HTR-8/SVneo (cell line): ENCODE results near the gene LIMS1.

ENCODE experiments used
- DNase-seq: peaks from one replicate; pipeline ENCODE4 v3.0.0; 2011; ENCODE audit warnings: low spot score, mixed read lengths; ENCODE audit not compliant: insufficient read length
- FAIRE-seq: peaks from 2 replicates; lab custom pipeline; 2011; peaks lifted over from hg19 to GRCh38; lab: Jason Lieb, UNC

Gene LIMS1

GRCh38 chr2:108612153-108612513 lies 77.9 kb downstream of the LIMS1 start:
- FAIRE-seq (no peak), DNase-seq (no peak)

DNA sequence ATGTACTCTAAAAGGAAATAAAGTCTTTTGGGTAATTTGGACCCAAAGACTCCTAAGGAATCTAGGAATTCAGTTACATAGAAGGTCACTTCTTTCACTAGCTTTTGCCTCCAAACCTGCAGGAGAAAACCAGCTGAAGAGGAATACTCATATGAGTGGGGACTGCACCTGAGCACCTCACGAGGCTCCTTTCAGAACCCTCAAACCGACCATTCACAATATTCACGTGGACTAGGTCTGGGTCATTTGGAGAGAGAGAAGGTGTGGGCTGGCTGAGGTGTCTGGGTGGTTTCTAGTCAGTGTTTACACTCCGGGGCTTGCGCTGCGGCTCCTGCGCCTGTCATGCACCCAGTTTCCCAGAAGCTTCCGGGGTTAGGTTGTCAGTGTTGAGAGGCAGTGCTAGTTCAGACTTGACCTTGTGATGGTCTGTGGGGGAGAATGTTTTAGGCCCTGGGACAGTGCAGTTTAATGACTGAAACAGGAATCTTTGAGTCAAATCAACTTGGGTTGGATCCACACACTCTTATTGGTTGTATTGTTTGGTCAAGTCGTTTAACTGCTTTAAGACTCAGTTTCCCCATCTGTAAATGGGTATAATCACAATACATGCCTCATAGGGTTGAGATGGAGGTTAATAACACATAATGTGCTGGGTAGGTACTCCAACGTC lies 78.4 kb downstream of the LIMS1 start:
- no peak for DNase-seq
- FAIRE-seq: no peak

- FAIRE-seq (no peak), DNase-seq (no peak)
Observed at GRCh38 chr2:108613261-108614042, 79.2 kb downstream of the LIMS1 start.

DNA sequence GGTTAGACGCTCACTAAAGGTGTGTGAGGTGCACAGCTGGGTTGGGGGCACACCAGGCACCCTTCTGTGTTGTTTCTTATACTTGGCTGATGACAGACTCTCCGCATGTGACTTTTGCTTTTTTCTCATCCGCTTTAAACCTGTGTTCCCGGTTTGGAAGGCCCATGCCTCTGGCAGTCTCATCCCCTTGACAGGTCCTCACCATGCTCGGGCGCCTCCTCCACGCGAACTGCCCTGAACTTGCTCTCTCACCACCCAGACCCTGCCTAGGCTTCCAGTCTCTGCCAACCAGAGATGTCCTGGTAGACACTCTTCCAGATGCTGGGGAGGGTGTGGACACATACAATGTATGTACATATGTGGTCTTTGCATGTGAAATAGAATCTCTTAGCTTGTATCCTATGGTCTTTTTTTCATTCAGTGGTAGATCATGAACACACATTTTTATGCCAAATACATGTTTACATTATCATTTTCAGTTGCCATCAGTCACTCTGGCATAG lies 79.8 kb downstream of the LIMS1 start:
- DNase-seq (no peak), FAIRE-seq (no peak)

- FAIRE-seq: no peak
Observed at GRCh38 chr2:108614659-108615058, 80.4 kb downstream of the LIMS1 start.

GRCh38 chr2:108615480-108616090 lies 81.3 kb downstream of the LIMS1 start:
- FAIRE-seq (no peak), DNase-seq (no peak)

More at GRCh38 chr2:108614659-108615058, 80.4 kb downstream of the LIMS1 start:
- no peak for DNase-seq

- DNase-seq: no peak
- no peak for FAIRE-seq
Observed at GRCh38 chr2:108616318-108616717, 82.0 kb downstream of the LIMS1 start.

DNA sequence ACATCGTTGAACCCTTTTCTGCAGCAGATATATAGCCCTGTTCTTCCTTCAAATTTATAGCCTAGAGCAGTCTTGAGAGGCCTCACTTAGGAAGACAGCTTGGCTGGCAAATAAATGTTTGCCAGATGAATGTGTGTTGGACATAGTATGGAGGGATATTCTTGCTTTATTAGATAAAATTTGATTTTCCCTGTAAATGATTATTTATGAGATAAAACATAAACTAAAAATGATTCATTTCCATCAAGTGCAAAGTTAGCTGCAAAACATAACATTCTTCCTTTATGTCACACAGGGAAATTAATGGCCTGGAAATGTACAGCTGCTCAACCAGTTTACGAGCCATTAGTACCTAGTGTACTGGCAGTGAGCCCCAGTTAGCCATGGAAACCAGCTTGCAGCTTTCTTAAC lies 82.5 kb downstream of the LIMS1 start:
- DNase-seq (no peak), FAIRE-seq (no peak)

GRCh38 chr2:108617617-108618016 lies 83.3 kb downstream of the LIMS1 start:
- DNase-seq (no peak), FAIRE-seq (no peak)

GRCh38 chr2:108619925-108620620 lies 85.8 kb downstream of the LIMS1 start:
- FAIRE-seq (no peak), DNase-seq (no peak)

DNA sequence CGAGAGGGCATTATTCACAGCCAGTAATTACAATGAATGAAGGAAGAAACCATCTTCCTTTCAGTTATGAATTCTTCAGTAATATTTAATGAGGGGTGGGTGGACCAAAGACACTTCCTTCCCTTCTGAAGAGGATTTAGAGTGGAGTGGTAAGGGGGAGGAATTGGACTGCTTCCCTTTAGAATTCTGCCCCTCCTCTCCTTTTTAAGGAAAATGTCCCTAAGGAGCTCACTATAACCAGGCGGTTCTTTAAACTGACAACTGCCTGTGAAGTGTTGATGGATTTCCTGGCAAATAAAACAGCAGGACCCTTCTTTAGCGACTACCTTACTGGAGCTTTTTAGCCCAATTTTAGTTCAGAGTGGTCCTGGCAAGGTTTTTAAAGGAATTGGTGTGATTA lies 86.4 kb downstream of the LIMS1 start:
- no peak for FAIRE-seq
- no peak for DNase-seq

DNA sequence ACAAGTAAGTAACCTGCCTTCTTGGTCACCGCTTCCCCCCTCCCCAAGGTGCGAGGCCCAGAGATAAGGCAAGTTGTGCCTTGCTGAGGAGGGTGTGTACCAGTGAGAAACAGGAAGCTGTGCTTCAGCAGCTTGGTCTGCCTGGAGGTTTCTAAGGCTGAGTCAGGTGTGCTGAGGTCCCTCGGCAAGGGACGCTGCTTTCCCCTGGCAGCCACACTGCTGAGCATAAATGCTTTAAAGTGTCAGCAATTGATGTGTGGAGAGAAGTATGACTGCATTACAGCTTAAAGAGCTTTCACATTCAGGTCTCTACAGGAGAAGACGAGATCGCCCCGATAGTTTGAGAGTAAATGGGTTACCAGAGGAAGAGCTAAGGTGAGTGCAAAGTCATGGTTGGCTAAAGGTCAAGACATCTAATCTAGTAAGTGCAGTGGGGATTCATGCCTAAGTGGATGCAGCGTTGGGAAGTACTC lies 86.9 kb downstream of the LIMS1 start:
- FAIRE-seq: no peak
- DNase-seq: no peak

GRCh38 chr2:108621687-108622681 lies 87.7 kb downstream of the LIMS1 start:
- FAIRE-seq (no peak), DNase-seq (no peak)

DNA sequence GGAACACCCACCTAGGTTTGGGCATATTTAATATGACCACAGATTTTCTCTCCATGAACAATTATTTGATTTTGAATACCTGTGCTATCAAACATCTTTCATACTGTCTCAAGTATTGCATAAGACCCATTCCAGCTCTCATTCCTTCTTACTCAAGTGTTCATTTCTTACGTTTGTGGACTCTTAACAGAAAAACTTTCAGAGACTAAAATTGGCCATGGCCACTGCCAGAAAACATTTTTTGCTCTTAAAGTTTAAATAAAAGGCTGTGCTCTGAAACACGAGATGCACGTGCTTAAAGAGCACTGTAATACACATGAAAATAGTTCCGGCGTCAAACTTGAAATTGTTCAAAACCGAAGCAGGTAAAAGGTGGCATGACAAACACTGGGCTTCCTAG lies 89.3 kb downstream of the LIMS1 start:
- FAIRE-seq (no peak), DNase-seq (no peak)

- DNase-seq (no peak), FAIRE-seq (no peak)
Observed at GRCh38 chr2:108625186-108625827, 91.0 kb downstream of the LIMS1 start.

- no peak for DNase-seq
- FAIRE-seq: no peak
Observed at GRCh38 chr2:108625828-108626195, 91.5 kb downstream of the LIMS1 start.

GRCh38 chr2:108626995-108627394 lies 92.7 kb downstream of the LIMS1 start:
- DNase-seq: no peak
- FAIRE-seq: no peak

DNA sequence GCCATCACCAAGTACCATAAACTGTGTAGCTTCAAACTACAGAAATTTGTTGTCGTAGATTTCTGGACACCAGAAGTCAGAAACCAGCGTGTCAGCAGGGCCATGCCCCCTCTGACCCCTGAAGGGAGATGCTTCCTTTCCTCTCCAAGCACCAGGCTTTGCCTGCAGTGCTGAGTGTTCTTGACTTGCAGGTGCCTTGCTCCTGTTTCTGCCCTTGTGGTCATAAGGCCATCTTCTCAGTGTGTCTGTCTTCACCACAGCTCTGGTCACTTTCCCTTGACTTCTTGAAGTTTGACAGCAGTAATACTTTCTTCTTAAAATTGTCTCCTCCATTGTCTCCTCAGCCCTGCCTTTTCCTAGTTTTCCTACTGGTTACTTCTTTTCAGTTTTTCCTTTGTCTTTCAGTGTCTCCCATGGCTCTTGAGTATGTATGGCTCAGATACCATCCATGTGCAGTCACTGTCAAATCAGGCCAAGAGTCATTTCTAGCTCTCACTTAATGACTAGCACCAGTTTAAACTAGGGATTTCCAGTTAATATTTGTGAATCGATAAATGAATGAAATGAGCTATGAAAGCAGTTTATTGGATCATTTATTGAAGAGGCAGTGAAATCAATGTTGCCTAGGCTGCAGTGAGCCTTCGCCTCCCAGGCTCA lies 93.8 kb downstream of the LIMS1 start:
- no peak for FAIRE-seq
- DNase-seq: no peak
